GM12864 (cell line): ENCODE results near the gene TMEM45A.

Experiments used
- DNase-seq: peaks from one replicate; pipeline ENCODE4 v3.0.0-alpha.2; 2011; ENCODE audit warnings: low read depth
- H3K4me3 ChIP-seq: 2 replicates; pipeline ENCODE4 v1.5.1; 2011; ENCODE audit warnings: mild to moderate bottlenecking, low read depth, low read length, control low read depth
- CTCF ChIP-seq: IDR thresholded peaks from 2 replicates; pipeline ENCODE4 v1.5.1; 2011; ENCODE audit warnings: low read depth, mild to moderate bottlenecking, moderate library complexity, low read length, control low read depth, inconsistent platforms; ENCODE audit errors: missing control alignments

The TMEM45A gene

GRCh38 chr3:100483529-100483928 lies 8.9 kb upstream of the TMEM45A start:
- H3K4me3 ChIP-seq: no peak overlapping the region
- DNase-seq: no peak
- TF ChIP-seq CTCF: no peak

GRCh38 chr3:100486808-100487207 lies 5.6 kb upstream of the TMEM45A start:
- no peak for TF ChIP-seq CTCF
- DNase-seq: no peak
- H3K4me3 ChIP-seq: no peak overlapping the region

DNA sequence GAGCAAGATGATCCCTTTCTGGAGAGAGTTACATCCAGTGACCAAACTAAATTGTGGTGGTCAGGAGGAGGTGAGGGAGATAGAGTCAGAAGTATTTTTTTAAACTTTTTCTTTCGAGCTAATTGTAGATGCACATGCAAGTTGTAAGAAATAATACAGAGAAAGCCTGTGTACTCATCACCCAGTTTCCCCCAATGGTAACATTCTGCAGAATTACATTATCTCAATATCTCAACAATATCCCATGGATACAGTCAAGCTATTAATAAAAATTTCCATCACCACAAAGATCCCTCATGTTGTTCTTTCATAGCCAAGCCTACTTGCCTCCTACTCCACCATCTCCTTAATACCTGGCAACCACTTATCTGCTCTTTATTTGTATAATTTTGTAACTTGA lies 3.3 kb upstream of the TMEM45A start:
- no peak overlapping the region for H3K4me3 ChIP-seq
- no peak for DNase-seq
- TF ChIP-seq CTCF: no peak

DNA sequence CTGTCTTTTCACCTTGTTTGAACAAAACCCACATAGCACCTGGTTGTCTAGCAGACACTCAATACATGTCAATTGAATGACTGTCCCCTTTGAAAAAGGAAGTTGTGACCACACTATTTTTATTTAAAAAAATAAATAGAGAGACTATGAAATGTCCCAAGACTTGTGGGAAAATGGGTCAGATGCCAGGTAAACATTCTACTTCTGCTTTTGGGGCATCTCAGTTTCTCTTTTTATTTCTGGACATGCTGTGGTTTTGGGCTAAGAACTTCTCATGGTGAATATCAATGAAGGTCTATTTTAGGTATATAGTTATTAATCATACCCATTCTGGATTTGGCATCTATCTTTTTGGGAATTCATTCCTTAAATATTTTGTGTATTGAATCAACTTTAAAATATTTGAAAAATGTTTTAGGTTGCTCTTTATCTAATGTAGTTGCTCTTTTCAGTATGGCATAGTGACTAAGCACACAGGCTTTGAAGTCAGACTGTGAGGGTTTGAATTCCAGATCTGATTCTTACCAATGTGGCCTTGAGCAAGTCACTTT lies 4.4 kb downstream of the TMEM45A start:
- no peak for DNase-seq
- no peak overlapping the region for H3K4me3 ChIP-seq
- no peak for TF ChIP-seq CTCF

DNA sequence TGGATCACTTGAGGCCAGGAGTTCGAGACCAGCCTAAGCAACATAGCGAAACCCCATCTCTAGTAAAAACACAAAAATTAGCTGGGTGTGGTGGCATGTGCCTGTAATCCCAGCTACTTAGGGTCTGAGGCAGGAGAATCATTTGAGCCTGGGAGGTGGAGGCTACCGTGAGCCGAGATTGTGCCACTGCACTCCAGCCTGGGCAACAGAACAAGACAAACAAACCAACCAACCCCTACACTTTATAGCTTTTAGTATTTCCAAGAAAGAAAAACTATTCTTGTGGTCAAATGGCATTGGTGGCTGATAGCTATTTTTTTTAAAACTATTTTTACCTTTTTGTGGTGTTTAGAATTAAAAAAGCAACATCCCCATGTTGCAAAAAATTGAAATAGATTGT lies 7.2 kb downstream of the TMEM45A start:
- no peak overlapping the region for H3K4me3 ChIP-seq
- TF ChIP-seq CTCF: no peak
- DNase-seq: no peak

- no peak for TF ChIP-seq CTCF
- no peak for DNase-seq
Measured at GRCh38 chr3:100500320-100500880, 8.0 kb downstream of the TMEM45A start.

DNA sequence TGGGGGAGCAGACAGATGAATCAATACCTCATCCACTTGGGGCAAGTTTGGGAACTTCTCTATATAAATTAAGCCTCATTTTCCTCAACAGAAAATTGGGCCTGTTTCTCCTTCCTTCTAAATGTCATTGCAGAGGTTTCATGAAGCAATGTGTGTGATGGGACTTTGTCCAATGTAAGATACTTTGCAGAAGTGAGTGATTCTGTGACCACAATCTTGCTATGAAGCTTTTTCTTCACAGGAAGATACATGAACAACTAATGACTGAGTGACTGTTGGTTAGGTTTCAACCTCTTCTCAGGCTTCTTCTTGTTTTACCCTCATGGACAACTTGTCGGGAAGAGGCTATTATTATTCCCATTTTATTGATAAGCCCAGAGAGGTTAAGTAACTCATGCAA lies 11.0 kb downstream of the TMEM45A start:
- no peak for DNase-seq
- H3K4me3 ChIP-seq: no peak overlapping the region
- no peak for TF ChIP-seq CTCF

More at GRCh38 chr3:100500320-100500880, 8.0 kb downstream of the TMEM45A start:
- H3K4me3 ChIP-seq: no peak overlapping the region
